Mucosa of stomach (tissue), 1 donor: ENCODE measurements around the gene GRID1.

ENCODE experiments used
- H3K27me3 ChIP-seq: one replicate; pipeline ENCODE4 v1.7.0; 2013; ENCODE audit warnings: mild to moderate bottlenecking, low read length; ENCODE audit not compliant: control insufficient read depth, insufficient read depth
- H3K36me3 ChIP-seq: one replicate; pipeline ENCODE4 v1.7.0; 2013; ENCODE audit warnings: low read length; ENCODE audit not compliant: control insufficient read depth, insufficient read depth
- H3K4me1 ChIP-seq: one replicate; pipeline ENCODE4 v1.7.0; 2013; ENCODE audit warnings: mild to moderate bottlenecking, low read length; ENCODE audit not compliant: control insufficient read depth, insufficient read depth
- H3K4me3 ChIP-seq: one replicate; pipeline ENCODE4 v1.7.0; 2013; ENCODE audit warnings: low read length
- H3K9ac ChIP-seq: one replicate; pipeline ENCODE4 v1.7.0; 2013; ENCODE audit warnings: mild to moderate bottlenecking, low read length, moderate library complexity
- H3K9me3 ChIP-seq: one replicate; pipeline ENCODE4 v1.7.0; 2013; ENCODE audit warnings: mild to moderate bottlenecking, low read length, moderate library complexity; ENCODE audit not compliant: control insufficient read depth
- donor health status: Pancreatic carcinoma.

The GRID1 gene

GRCh38 chr10:86212391-86212700, 154.2 kb downstream of the GRID1 start:
- H3K4me1 ChIP-seq = no peaks in the 10 kb centered on the region
- H3K9me3 ChIP-seq = no peaks in the 10 kb centered on the region

GRCh38 chr10:86211691-86212390, 154.8 kb downstream of the GRID1 start:
- Histone ChIP-seq H3K4me3 (no peak overlapping the region), H3K27me3 (no peaks in the 10 kb centered on the region), H3K4me1 (no peaks in the 10 kb centered on the region), H3K9ac (no peak overlapping the region), H3K9me3 (no peaks in the 10 kb centered on the region), H3K36me3 (no peaks in the 10 kb centered on the region)

More at GRCh38 chr10:86212391-86212700, 154.2 kb downstream of the GRID1 start:
- H3K9ac ChIP-seq = no peak overlapping the region
- no peak overlapping the region for H3K4me3 ChIP-seq
- no peaks in the 10 kb centered on the region for H3K36me3 ChIP-seq
- no peaks in the 10 kb centered on the region for H3K27me3 ChIP-seq

GRCh38 chr10:86210416-86210815, 156.2 kb downstream of the GRID1 start:
- Histone ChIP-seq H3K4me3 (no peak overlapping the region), H3K27me3 (no peaks in the 10 kb centered on the region)

GRCh38 chr10:86209726-86210125, 156.9 kb downstream of the GRID1 start:
- no peaks in the 10 kb centered on the region for H3K4me1 ChIP-seq
- H3K36me3 ChIP-seq = no peaks in the 10 kb centered on the region
- no peaks in the 10 kb centered on the region for H3K27me3 ChIP-seq
- H3K4me3 ChIP-seq = no peak overlapping the region
- H3K9me3 ChIP-seq = no peaks in the 10 kb centered on the region
- no peak overlapping the region for H3K9ac ChIP-seq

More at GRCh38 chr10:86210416-86210815, 156.2 kb downstream of the GRID1 start:
- Histone ChIP-seq H3K36me3 (no peaks in the 10 kb centered on the region), H3K4me1 (no peaks in the 10 kb centered on the region), H3K9ac (no peak overlapping the region), H3K9me3 (no peaks in the 10 kb centered on the region)

GRCh38 chr10:86207226-86207625, 159.4 kb downstream of the GRID1 start:
- no peaks in the 10 kb centered on the region for H3K9me3 ChIP-seq
- no peaks in the 10 kb centered on the region for H3K27me3 ChIP-seq
- no peak overlapping the region for H3K9ac ChIP-seq
- no peaks in the 10 kb centered on the region for H3K36me3 ChIP-seq
- no peaks in the 10 kb centered on the region for H3K4me1 ChIP-seq
- H3K4me3 ChIP-seq = no peak overlapping the region

GRCh38 chr10:86206240-86206579, 160.4 kb downstream of the GRID1 start:
- no peak overlapping the region for H3K9ac ChIP-seq
- H3K9me3 ChIP-seq = no peaks in the 10 kb centered on the region
- no peak overlapping the region for H3K4me3 ChIP-seq
- H3K27me3 ChIP-seq = no peaks in the 10 kb centered on the region
- H3K4me1 ChIP-seq = no peaks in the 10 kb centered on the region
- H3K36me3 ChIP-seq = no peaks in the 10 kb centered on the region

GRCh38 chr10:86205306-86206239, 161.0 kb downstream of the GRID1 start:
- no peaks in the 10 kb centered on the region for H3K27me3 ChIP-seq
- H3K4me1 ChIP-seq = no peaks in the 10 kb centered on the region
- no peak overlapping the region for H3K4me3 ChIP-seq
- no peaks in the 10 kb centered on the region for H3K9me3 ChIP-seq
- no peak overlapping the region for H3K9ac ChIP-seq
- no peaks in the 10 kb centered on the region for H3K36me3 ChIP-seq

GRCh38 chr10:86204421-86205305, 161.9 kb downstream of the GRID1 start:
- H3K36me3 ChIP-seq = no peaks in the 10 kb centered on the region
- no peak overlapping the region for H3K9ac ChIP-seq
- H3K4me3 ChIP-seq = no peak overlapping the region
- no peaks in the 10 kb centered on the region for H3K27me3 ChIP-seq
- no peaks in the 10 kb centered on the region for H3K9me3 ChIP-seq
- no peaks in the 10 kb centered on the region for H3K4me1 ChIP-seq

GRCh38 chr10:86203162-86203905, 163.3 kb downstream of the GRID1 start:
- H3K36me3 ChIP-seq = no peaks in the 10 kb centered on the region
- no peaks in the 10 kb centered on the region for H3K9me3 ChIP-seq

GRCh38 chr10:86202226-86202735, 164.3 kb downstream of the GRID1 start:
- Histone ChIP-seq H3K36me3 (no peaks in the 10 kb centered on the region), H3K9ac (no peak overlapping the region), H3K4me3 (no peak overlapping the region), H3K4me1 (no peaks in the 10 kb centered on the region), H3K27me3 (no peaks in the 10 kb centered on the region), H3K9me3 (no peaks in the 10 kb centered on the region)

More at GRCh38 chr10:86203162-86203905, 163.3 kb downstream of the GRID1 start:
- Histone ChIP-seq H3K27me3 (no peaks in the 10 kb centered on the region), H3K4me3 (no peak overlapping the region), H3K9ac (no peak overlapping the region), H3K4me1 (no peaks in the 10 kb centered on the region)

- H3K9ac ChIP-seq = no peak overlapping the region
- H3K36me3 ChIP-seq = no peaks in the 10 kb centered on the region
- no peaks in the 10 kb centered on the region for H3K27me3 ChIP-seq
- H3K4me3 ChIP-seq = no peak overlapping the region
- no peaks in the 10 kb centered on the region for H3K4me1 ChIP-seq
- no peaks in the 10 kb centered on the region for H3K9me3 ChIP-seq
Observed at GRCh38 chr10:86200867-86201266, 165.7 kb downstream of the GRID1 start.
